ENCODE data around the gene ZMAT5. TPM values are rescaled to one million over a fixed set of nuclear protein-coding genes. Genes with fewer than 3 reads are reported as not detected.

ZMAT5 gene
- 10 to 100 TPM; 17.1 to 36.5 (median 25.4) TPM for polyA plus RNA-seq
- long read RNA-seq, donor 1, transcript ZMAT5-201 (6 exons, 899 nt): major isoform, 11 of 23 reads
- long read RNA-seq, donor 1, partial matches to known transcripts: 6 of 23 reads
- long read RNA-seq, donor 1, other reads (novel, unspliced or antisense): 6 of 23 reads
- long read RNA-seq, donor 2, partial matches to known transcripts: 0 of 1 reads
- long read RNA-seq, donor 2, other reads (novel, unspliced or antisense): 0 of 1 reads
- long read RNA-seq, donor 3, partial matches to known transcripts: 0 of 2 reads
- long read RNA-seq, donor 3, other reads (novel, unspliced or antisense): 0 of 2 reads
- long read RNA-seq, donor 4: 0 reads
- long read RNA-seq, donor 5, partial matches to known transcripts: 0 of 1 reads
- long read RNA-seq, donor 5, other reads (novel, unspliced or antisense): 0 of 1 reads
- long read RNA-seq, donor 6, transcript ZMAT5-201 (6 exons, 899 nt): major isoform, 5 of 5 reads
- long read RNA-seq, donor 6, partial matches to known transcripts: 0 of 5 reads
- long read RNA-seq, donor 6, other reads (novel, unspliced or antisense): 0 of 5 reads
- long read RNA-seq, donor 7, transcript ZMAT5-201 (6 exons, 899 nt): major isoform, 6 of 2,083 reads
- long read RNA-seq, donor 7, partial matches to known transcripts: 1,768 of 2,083 reads
- long read RNA-seq, donor 7, other reads (novel, unspliced or antisense): 309 of 2,083 reads
- long read RNA-seq, donor 8, partial matches to known transcripts: 0 of 1 reads
- long read RNA-seq, donor 8, other reads (novel, unspliced or antisense): 0 of 1 reads
- long read RNA-seq, donor 9, partial matches to known transcripts: 0 of 1 reads
- long read RNA-seq, donor 9, other reads (novel, unspliced or antisense): 0 of 1 reads
- long read RNA-seq, donor 10, partial matches to known transcripts: 0 of 8 reads
- long read RNA-seq, donor 10, other reads (novel, unspliced or antisense): 5 of 8 reads

GRCh38 chr22:29766632-29767170 lies at the start of gene ZMAT5:
Gene ZMAT5, minus strand, starts transcription at chr22:29767007. Its CDS starts 18,463 bp downstream, at chr22:29748544.
- 0 to 1% (median 0%) methylated on average over 32 of the region's 32 CpGs for WGBS, 3 donors
- Histone ChIP-seq H3K27ac (ENCODE audit: low read depth in 1 of 3, low read length in 2 of 3) (peak within 1 kb of the TSS; percentile 89 to 91 (median 90)), H3K4me3 (ENCODE audit: low read depth in 1 of 3, low read length in 3 of 3) (peak within 1 kb of the TSS; percentile 56 to 86 (median 69)), H3K36me3 (ENCODE audit: control insufficient read depth in 3 of 3, insufficient read depth in 2 of 3, low read depth in 1 of 3, low read length in 3 of 3) (peaks cover 3 to 24% (median 11%) of the 10 kb centered on the region in 3 donors), H3K27me3 (ENCODE audit: control insufficient read depth in 3 of 3, insufficient read depth in 3 of 3, low read length in 3 of 3) (no peaks in the 10 kb centered on the region), H3K9me3 (ENCODE audit: control insufficient read depth in 2 of 2, insufficient read depth in 1 of 2, low read depth in 1 of 2, low read length in 1 of 2) (no peaks in the 10 kb centered on the region), H3K4me1 (ENCODE audit: control insufficient read depth in 3 of 3, insufficient read depth in 2 of 3, low read depth in 1 of 3, low read length in 2 of 3) (peaks cover 0 to 12% (median 5%) of the 10 kb centered on the region in 3 donors)
- FAIRE-seq (peak; percentile 23), DNase-seq (peak; percentile 97 to 99)

GRCh38 chr22:29816539-29816938 lies 49.7 kb upstream of the ZMAT5 start:
- peaks cover 14 to 78% (median 21%) of the 10 kb centered on the region in 3 donors for H3K36me3 ChIP-seq (ENCODE audit: control insufficient read depth in 3 of 3, insufficient read depth in 2 of 3, low read depth in 1 of 3, low read length in 3 of 3)
- WGBS, 3 donors: 70 to 87% (median 81%) methylated on average over 6 of the region's 6 CpGs
- peaks cover 0 to 4% (median 0%) of the 10 kb centered on the region in 3 donors for H3K4me1 ChIP-seq (ENCODE audit: control insufficient read depth in 3 of 3, insufficient read depth in 2 of 3, low read depth in 1 of 3, low read length in 2 of 3)
- no peak overlapping the region for H3K27ac ChIP-seq (ENCODE audit: low read depth in 1 of 3, low read length in 2 of 3)
- H3K27me3 ChIP-seq (ENCODE audit: control insufficient read depth in 3 of 3, insufficient read depth in 3 of 3, low read length in 3 of 3): no peaks in the 10 kb centered on the region
- no peaks in the 10 kb centered on the region for H3K9me3 ChIP-seq (ENCODE audit: control insufficient read depth in 2 of 2, insufficient read depth in 1 of 2, low read depth in 1 of 2, low read length in 1 of 2)
- H3K4me3 ChIP-seq (ENCODE audit: low read depth in 1 of 3, low read length in 3 of 3): no peak overlapping the region
- FAIRE-seq (no peak), DNase-seq (no peak)

GRCh38 chr22:29816128-29816527 lies 49.3 kb upstream of the ZMAT5 start:
- peak in 1 of 2 donors; percentile 20 for DNase-seq
- H3K36me3 ChIP-seq (ENCODE audit: control insufficient read depth in 3 of 3, insufficient read depth in 2 of 3, low read depth in 1 of 3, low read length in 3 of 3): peaks cover 17 to 79% (median 21%) of the 10 kb centered on the region in 3 donors
- no peak for FAIRE-seq
- 41 to 55% (median 46%) methylated on average over 2 of the region's 2 CpGs for WGBS, 3 donors
- no peak overlapping the region for H3K27ac ChIP-seq (ENCODE audit: low read depth in 1 of 3, low read length in 2 of 3)
- no peaks in the 10 kb centered on the region for H3K9me3 ChIP-seq (ENCODE audit: control insufficient read depth in 2 of 2, insufficient read depth in 1 of 2, low read depth in 1 of 2, low read length in 1 of 2)
- H3K27me3 ChIP-seq (ENCODE audit: control insufficient read depth in 3 of 3, insufficient read depth in 3 of 3, low read length in 3 of 3): no peaks in the 10 kb centered on the region
- no peak overlapping the region for H3K4me3 ChIP-seq (ENCODE audit: low read depth in 1 of 3, low read length in 3 of 3)
- peaks cover 0 to 4% (median 0%) of the 10 kb centered on the region in 3 donors for H3K4me1 ChIP-seq (ENCODE audit: control insufficient read depth in 3 of 3, insufficient read depth in 2 of 3, low read depth in 1 of 3, low read length in 2 of 3)

GRCh38 chr22:29815580-29815979 lies 48.8 kb upstream of the ZMAT5 start:
- DNase-seq (no peak), FAIRE-seq (no peak)
- WGBS, 3 donors: 76 to 98% (median 89%) methylated on average over 4 of the region's 4 CpGs
- Histone ChIP-seq H3K4me1 (ENCODE audit: control insufficient read depth in 3 of 3, insufficient read depth in 2 of 3, low read depth in 1 of 3, low read length in 2 of 3) (no peaks in the 10 kb centered on the region), H3K9me3 (ENCODE audit: control insufficient read depth in 2 of 2, insufficient read depth in 1 of 2, low read depth in 1 of 2, low read length in 1 of 2) (no peaks in the 10 kb centered on the region), H3K4me3 (ENCODE audit: low read depth in 1 of 3, low read length in 3 of 3) (no peak overlapping the region), H3K27me3 (ENCODE audit: control insufficient read depth in 3 of 3, insufficient read depth in 3 of 3, low read length in 3 of 3) (no peaks in the 10 kb centered on the region), H3K36me3 (ENCODE audit: control insufficient read depth in 3 of 3, insufficient read depth in 2 of 3, low read depth in 1 of 3, low read length in 3 of 3) (peaks cover 17 to 76% (median 21%) of the 10 kb centered on the region in 3 donors), H3K27ac (ENCODE audit: low read depth in 1 of 3, low read length in 2 of 3) (no peak overlapping the region)

DNA sequence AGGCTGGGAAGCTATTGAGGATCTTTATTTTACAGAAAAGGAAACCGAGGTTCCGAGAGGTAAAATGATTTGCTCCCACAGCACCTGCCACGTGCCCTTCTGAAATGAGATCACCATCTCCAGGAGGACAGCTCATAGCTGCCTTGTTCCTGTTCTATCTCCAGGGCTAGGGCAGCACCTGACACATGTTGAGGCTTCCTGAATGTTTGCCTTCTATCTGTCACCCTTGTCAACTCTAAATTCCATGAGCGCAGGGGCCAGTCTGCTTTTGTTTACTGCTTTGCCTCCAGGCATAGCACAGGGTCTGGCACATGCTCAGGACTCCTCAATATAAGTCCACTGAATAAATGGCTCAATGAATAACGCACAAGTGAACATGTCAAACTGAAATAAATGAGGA lies 47.2 kb upstream of the ZMAT5 start:
- no peak for DNase-seq
- Histone ChIP-seq H3K27ac (ENCODE audit: low read depth in 1 of 3, low read length in 2 of 3) (no peak overlapping the region), H3K4me1 (ENCODE audit: control insufficient read depth in 3 of 3, insufficient read depth in 2 of 3, low read depth in 1 of 3, low read length in 2 of 3) (no peaks in the 10 kb centered on the region), H3K27me3 (ENCODE audit: control insufficient read depth in 3 of 3, insufficient read depth in 3 of 3, low read length in 3 of 3) (no peaks in the 10 kb centered on the region), H3K4me3 (ENCODE audit: low read depth in 1 of 3, low read length in 3 of 3) (no peak overlapping the region), H3K9me3 (ENCODE audit: control insufficient read depth in 2 of 2, insufficient read depth in 1 of 2, low read depth in 1 of 2, low read length in 1 of 2) (no peaks in the 10 kb centered on the region), H3K36me3 (ENCODE audit: control insufficient read depth in 3 of 3, insufficient read depth in 2 of 3, low read depth in 1 of 3, low read length in 3 of 3) (peaks cover 20 to 73% (median 24%) of the 10 kb centered on the region in 3 donors)
- FAIRE-seq: no peak
- WGBS, 3 donors: 81 to 91% (median 85%) methylated on average over 5 of the region's 5 CpGs

DNA sequence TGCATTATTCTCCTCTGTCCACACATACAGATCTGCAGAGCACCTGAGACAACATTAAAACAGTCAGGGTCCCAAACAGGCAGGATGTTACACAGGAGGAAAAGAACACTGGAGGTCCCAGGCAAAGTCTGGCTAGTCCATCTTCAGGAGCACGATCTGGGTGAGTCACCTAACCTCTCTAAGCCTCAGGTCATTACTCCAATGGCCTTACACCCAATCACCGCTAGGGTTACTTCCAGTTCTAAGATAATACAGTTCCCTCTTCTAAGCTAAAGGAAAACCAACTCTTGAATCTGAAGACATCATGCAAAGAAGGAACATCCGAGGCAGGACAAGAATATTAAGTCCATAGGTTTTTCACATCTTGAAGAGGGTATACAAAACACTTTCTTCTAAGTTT lies 46.8 kb upstream of the ZMAT5 start:
- H3K9me3 ChIP-seq (ENCODE audit: control insufficient read depth in 2 of 2, insufficient read depth in 1 of 2, low read depth in 1 of 2, low read length in 1 of 2): no peaks in the 10 kb centered on the region
- WGBS, 3 donors: 76 to 82% (median 80%) methylated on average over 3 of the region's 3 CpGs
- peaks cover 17 to 73% (median 24%) of the 10 kb centered on the region in 3 donors for H3K36me3 ChIP-seq (ENCODE audit: control insufficient read depth in 3 of 3, insufficient read depth in 2 of 3, low read depth in 1 of 3, low read length in 3 of 3)
- no peak overlapping the region for H3K4me3 ChIP-seq (ENCODE audit: low read depth in 1 of 3, low read length in 3 of 3)
- peak; percentile 10 to 18 for DNase-seq
- no peak for FAIRE-seq
- no peaks in the 10 kb centered on the region for H3K4me1 ChIP-seq (ENCODE audit: control insufficient read depth in 3 of 3, insufficient read depth in 2 of 3, low read depth in 1 of 3, low read length in 2 of 3)
- H3K27me3 ChIP-seq (ENCODE audit: control insufficient read depth in 3 of 3, insufficient read depth in 3 of 3, low read length in 3 of 3): no peaks in the 10 kb centered on the region
- H3K27ac ChIP-seq (ENCODE audit: low read depth in 1 of 3, low read length in 2 of 3): no peak overlapping the region

DNA sequence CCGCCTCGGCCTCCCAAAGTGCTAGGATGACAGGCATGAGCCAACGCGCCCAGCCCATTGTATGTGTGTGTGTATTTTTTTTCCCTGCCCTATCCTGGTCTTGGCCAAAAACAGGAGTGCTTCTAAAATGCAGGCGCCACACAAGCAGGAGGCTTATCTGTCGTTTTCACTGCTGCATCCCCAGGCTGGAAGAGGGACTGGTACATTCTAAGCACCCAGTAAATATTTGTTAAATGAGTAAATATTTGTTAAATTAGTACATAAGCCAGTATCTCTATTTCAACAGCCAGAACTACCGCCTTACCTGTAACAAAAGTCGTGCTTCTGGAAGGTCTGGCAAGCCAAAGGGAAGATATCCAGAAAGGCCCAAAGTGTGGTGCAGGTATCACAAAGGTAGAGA lies 46.3 kb upstream of the ZMAT5 start:
- FAIRE-seq: no peak
- H3K9me3 ChIP-seq (ENCODE audit: control insufficient read depth in 2 of 2, insufficient read depth in 1 of 2, low read depth in 1 of 2, low read length in 1 of 2): no peaks in the 10 kb centered on the region
- H3K4me1 ChIP-seq (ENCODE audit: control insufficient read depth in 3 of 3, insufficient read depth in 2 of 3, low read depth in 1 of 3, low read length in 2 of 3): no peaks in the 10 kb centered on the region
- peaks cover 15 to 73% (median 23%) of the 10 kb centered on the region in 3 donors for H3K36me3 ChIP-seq (ENCODE audit: control insufficient read depth in 3 of 3, insufficient read depth in 2 of 3, low read depth in 1 of 3, low read length in 3 of 3)
- 88 to 93% (median 90%) methylated on average over 8 of the region's 8 CpGs for WGBS, 3 donors
- H3K27me3 ChIP-seq (ENCODE audit: control insufficient read depth in 3 of 3, insufficient read depth in 3 of 3, low read length in 3 of 3): no peaks in the 10 kb centered on the region
- DNase-seq: no peak
- H3K27ac ChIP-seq (ENCODE audit: low read depth in 1 of 3, low read length in 2 of 3): no peak overlapping the region
- H3K4me3 ChIP-seq (ENCODE audit: low read depth in 1 of 3, low read length in 3 of 3): no peak overlapping the region

DNA sequence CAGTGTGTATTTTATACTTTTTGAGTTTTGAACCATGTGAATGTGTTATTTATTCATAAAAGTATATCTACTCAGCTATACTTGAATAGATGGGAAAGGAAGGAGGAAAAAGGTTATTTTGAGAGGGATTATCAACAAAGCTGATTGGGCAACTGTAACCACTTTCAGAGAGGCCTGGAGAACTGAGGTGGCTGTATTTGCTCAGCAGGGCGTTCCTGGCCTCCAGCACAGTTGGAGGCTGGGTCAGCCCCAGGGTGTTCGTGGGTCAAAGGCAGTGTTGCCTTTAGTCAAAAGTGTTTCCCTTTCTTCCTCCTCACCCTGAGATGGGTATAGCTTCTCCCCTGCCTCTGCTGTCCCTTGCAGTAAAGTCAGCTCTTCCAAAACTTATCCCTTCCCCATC lies 44.6 kb upstream of the ZMAT5 start:
- WGBS, 3 donors: 64 to 72% (median 64%) methylated on average over 2 of the region's 2 CpGs
- H3K9me3 ChIP-seq (ENCODE audit: control insufficient read depth in 2 of 2, insufficient read depth in 1 of 2, low read depth in 1 of 2, low read length in 1 of 2): no peaks in the 10 kb centered on the region
- no peak overlapping the region for H3K27ac ChIP-seq (ENCODE audit: low read depth in 1 of 3, low read length in 2 of 3)
- DNase-seq (peak in 1 of 2 donors; percentile 7), FAIRE-seq (no peak)
- no peaks in the 10 kb centered on the region for H3K27me3 ChIP-seq (ENCODE audit: control insufficient read depth in 3 of 3, insufficient read depth in 3 of 3, low read length in 3 of 3)
- H3K4me1 ChIP-seq (ENCODE audit: control insufficient read depth in 3 of 3, insufficient read depth in 2 of 3, low read depth in 1 of 3, low read length in 2 of 3): no peaks in the 10 kb centered on the region
- peaks cover 23 to 77% (median 31%) of the 10 kb centered on the region in 3 donors for H3K36me3 ChIP-seq (ENCODE audit: control insufficient read depth in 3 of 3, insufficient read depth in 2 of 3, low read depth in 1 of 3, low read length in 3 of 3)
- H3K4me3 ChIP-seq (ENCODE audit: low read depth in 1 of 3, low read length in 3 of 3): no peak overlapping the region

All from small intestine (tissue), 16 donors.